Measurements from ENCODE around the gene MED27. TPM values are rescaled to one million over a fixed set of nuclear protein-coding genes. Genes with fewer than 3 reads are reported as not detected.

The MED27 gene
- total and polyA plus RNA-seq, 2 experiments from 2014 or later, result 21.4 to 41.1 TPM

GRCh38 chr9:131867611-131868192 lies 212.0 kb downstream of the MED27 start:
- H3K9me3 ChIP-seq (ENCODE audit: low read depth), result no peaks in the 10 kb centered on the region
- H3K27me3 ChIP-seq (replicated peaks; ENCODE audit: insufficient read depth), result no peaks in the 10 kb centered on the region
- H4K20me1 ChIP-seq (ENCODE audit: insufficient read depth), result no peaks in the 10 kb centered on the region
- no peaks in the 10 kb centered on the region for H3F3A ChIP-seq (ENCODE audit: insufficient read depth)
- in situ Hi-C loops (cut with MboI), result no loop called here
- no peak overlapping the region for H3K27ac ChIP-seq
- no peak overlapping the region for H2AFZ ChIP-seq
- H3K4me1 ChIP-seq (ENCODE audit: insufficient read depth), result no peaks in the 10 kb centered on the region
- 82 to 85% methylated on average over 6 of the region's 6 CpGs for WGBS, 2 experiments (ENCODE audit: low coverage in 1 of 2, low lambda C conversion rate in 2 of 2, missing lambda C conversion rate in 2 of 2)
- no peaks in the 10 kb centered on the region for H3K36me3 ChIP-seq (ENCODE audit: low read depth)
- H3K9me2 ChIP-seq (ENCODE audit: insufficient read depth), result no peaks in the 10 kb centered on the region
- H3K4me3 ChIP-seq, result no peak overlapping the region
- H3K4me2 ChIP-seq (ENCODE audit: unreplicated experiment), result no peak overlapping the region
- no peak for TF ChIP-seq EZH2phosphoT487 (IDR thresholded peaks at IDR 0.05; ENCODE audit: insufficient read depth, low read depth)
- TF ChIP-seq EZH2 (IDR thresholded peaks at IDR 0.05; ENCODE audit: insufficient read depth, poor library complexity, severe bottlenecking), result no peak
- H3K79me2 ChIP-seq (ENCODE audit: insufficient read depth), result no peaks in the 10 kb centered on the region
- H3K9ac ChIP-seq, result no peak overlapping the region
- no peak for DNase-seq

- H4K20me1 ChIP-seq (ENCODE audit: insufficient read depth), result no peaks in the 10 kb centered on the region
- no peaks in the 10 kb centered on the region for H3K9me3 ChIP-seq (ENCODE audit: low read depth)
- WGBS, 2 experiments (ENCODE audit: low coverage in 1 of 2, low lambda C conversion rate in 2 of 2, missing lambda C conversion rate in 2 of 2), result 87 to 90% methylated on average over 10 of the region's 10 CpGs
- TF ChIP-seq EZH2 (IDR thresholded peaks at IDR 0.05; ENCODE audit: insufficient read depth, poor library complexity, severe bottlenecking) (no peak), EZH2phosphoT487 (IDR thresholded peaks at IDR 0.05; ENCODE audit: insufficient read depth, low read depth) (no peak)
- H3K79me2 ChIP-seq (ENCODE audit: insufficient read depth), result no peaks in the 10 kb centered on the region
- DNase-seq, result no peak
- no peak overlapping the region for H2AFZ ChIP-seq
- no peaks in the 10 kb centered on the region for H3K36me3 ChIP-seq (ENCODE audit: low read depth)
- H3K9ac ChIP-seq, result no peak overlapping the region
- no peaks in the 10 kb centered on the region for H3K27me3 ChIP-seq (replicated peaks; ENCODE audit: insufficient read depth)
- no peaks in the 10 kb centered on the region for H3K9me2 ChIP-seq (ENCODE audit: insufficient read depth)
- in situ Hi-C loops (cut with MboI), result no loop called here
- no peak overlapping the region for H3K27ac ChIP-seq
- H3K4me2 ChIP-seq (ENCODE audit: unreplicated experiment), result no peak overlapping the region
- no peaks in the 10 kb centered on the region for H3F3A ChIP-seq (ENCODE audit: insufficient read depth)
- H3K4me3 ChIP-seq, result no peak overlapping the region
- H3K4me1 ChIP-seq (ENCODE audit: insufficient read depth), result no peaks in the 10 kb centered on the region
These were observed 214.0 kb downstream of the MED27 start for GRCh38 chr9:131865446-131866195.

- Histone ChIP-seq H3K79me2 (ENCODE audit: insufficient read depth) (no peaks in the 10 kb centered on the region), H3K4me3 (no peak overlapping the region), H2AFZ (no peak overlapping the region), H3K4me2 (ENCODE audit: unreplicated experiment) (no peak overlapping the region), H3K9me3 (ENCODE audit: low read depth) (no peaks in the 10 kb centered on the region), H3K27me3 (replicated peaks; ENCODE audit: insufficient read depth) (no peaks in the 10 kb centered on the region), H3K4me1 (ENCODE audit: insufficient read depth) (no peaks in the 10 kb centered on the region), H3K9me2 (ENCODE audit: insufficient read depth) (no peaks in the 10 kb centered on the region), H3K36me3 (ENCODE audit: low read depth) (no peaks in the 10 kb centered on the region), H3F3A (ENCODE audit: insufficient read depth) (no peaks in the 10 kb centered on the region), H3K27ac (no peak overlapping the region), H3K9ac (no peak overlapping the region), H4K20me1 (ENCODE audit: insufficient read depth) (no peaks in the 10 kb centered on the region)
- 94 to 96% methylated on average over 14 of the region's 14 CpGs for WGBS, 2 experiments (ENCODE audit: low coverage in 1 of 2, low lambda C conversion rate in 2 of 2, missing lambda C conversion rate in 2 of 2)
- DNase-seq, result no peak
- no peak for TF ChIP-seq EZH2phosphoT487 (IDR thresholded peaks at IDR 0.05; ENCODE audit: insufficient read depth, low read depth)
- TF ChIP-seq EZH2 (IDR thresholded peaks at IDR 0.05; ENCODE audit: insufficient read depth, poor library complexity, severe bottlenecking), result no peak
- in situ Hi-C loops (cut with MboI), result no loop called here
These were observed 215.1 kb downstream of the MED27 start for GRCh38 chr9:131864531-131864930.

GRCh38 chr9:131863306-131863896 lies 216.3 kb downstream of the MED27 start:
- 74 to 78% methylated on average over 16 of the region's 16 CpGs for WGBS, 2 experiments (ENCODE audit: low coverage in 1 of 2, low lambda C conversion rate in 2 of 2, missing lambda C conversion rate in 2 of 2)
- H3K4me2 ChIP-seq (ENCODE audit: unreplicated experiment), result no peak overlapping the region
- no peak overlapping the region for H3K4me3 ChIP-seq
- H3K9ac ChIP-seq, result no peak overlapping the region
- no peaks in the 10 kb centered on the region for H3K27me3 ChIP-seq (replicated peaks; ENCODE audit: insufficient read depth)
- H2AFZ ChIP-seq, result no peak overlapping the region
- in situ Hi-C loops (cut with MboI), result no loop called here
- H3K4me1 ChIP-seq (ENCODE audit: insufficient read depth), result no peaks in the 10 kb centered on the region
- no peak for DNase-seq
- no peaks in the 10 kb centered on the region for H3K9me2 ChIP-seq (ENCODE audit: insufficient read depth)
- no peaks in the 10 kb centered on the region for H3K79me2 ChIP-seq (ENCODE audit: insufficient read depth)
- no peak for TF ChIP-seq EZH2 (IDR thresholded peaks at IDR 0.05; ENCODE audit: insufficient read depth, poor library complexity, severe bottlenecking)
- no peak for TF ChIP-seq EZH2phosphoT487 (IDR thresholded peaks at IDR 0.05; ENCODE audit: insufficient read depth, low read depth)
- H3K36me3 ChIP-seq (ENCODE audit: low read depth), result no peaks in the 10 kb centered on the region
- no peaks in the 10 kb centered on the region for H3K9me3 ChIP-seq (ENCODE audit: low read depth)
- H3K27ac ChIP-seq, result no peak overlapping the region
- H4K20me1 ChIP-seq (ENCODE audit: insufficient read depth), result no peaks in the 10 kb centered on the region
- no peaks in the 10 kb centered on the region for H3F3A ChIP-seq (ENCODE audit: insufficient read depth)
